ENCODE measurements around the gene TUBA3D. TPM values are rescaled to one million over a fixed set of nuclear protein-coding genes. Genes with fewer than 3 reads are reported as not detected.
"Not testable (repeated sequence)": the region's sequence is repeated elsewhere in the genome, so short reads cannot be mapped to it uniquely, and the experiment has no call there.

Gene TUBA3D
- total and polyA plus RNA-seq, 2 experiments from 2014 or later: 86.7 to 126 TPM

DNA sequence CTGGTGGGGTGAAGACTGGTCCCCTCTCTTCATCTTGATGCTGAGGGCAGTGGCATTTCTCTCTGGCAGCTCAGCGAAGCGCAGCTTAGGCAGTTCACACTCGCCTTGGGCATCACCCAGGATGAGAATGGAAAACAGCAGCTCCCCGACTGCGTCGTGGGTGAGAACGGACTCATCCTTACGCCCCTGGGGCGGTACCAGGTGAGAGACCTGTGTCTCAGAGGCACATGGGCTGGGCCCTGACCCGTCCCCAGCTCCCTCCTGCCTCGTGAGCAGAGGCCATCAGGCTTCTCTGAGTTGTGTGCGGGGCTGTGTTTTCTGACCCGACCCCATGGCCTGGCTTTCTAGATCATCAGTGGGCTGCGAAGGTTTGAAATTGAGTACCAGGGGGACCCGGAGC, 43.5 kb downstream of the TUBA3D start:
- 96% methylated on average over 15 of the region's 15 CpGs for WGBS (ENCODE audit: low lambda C conversion rate, missing lambda C conversion rate)
- Histone ChIP-seq H3K36me3 (replicated peaks; ENCODE audit: insufficient read depth, low read depth) (no peaks in the 10 kb centered on the region), H3K9me2 (replicated peaks; ENCODE audit: insufficient read depth) (no peaks in the 10 kb centered on the region), H3K4me2 (no peak overlapping the region), H4K20me1 (ENCODE audit: insufficient read depth, poor library complexity, severe bottlenecking) (no peaks in the 10 kb centered on the region), H3K9me3 (ENCODE audit: low read depth) (no peaks in the 10 kb centered on the region), H3K27ac (no peak overlapping the region), H2AFZ (no peak overlapping the region), H3K27me3 (no peaks in the 10 kb centered on the region), H3K4me3 (no peak overlapping the region), H3K79me2 (no peaks in the 10 kb centered on the region), H3K4me1 (ENCODE audit: insufficient read depth) (no peaks in the 10 kb centered on the region)
- no peak for DNase-seq (ENCODE audit: low spot score)
- TF ChIP-seq EZH2phosphoT487 (IDR thresholded peaks at IDR 0.05; ENCODE audit: low read depth, severe bottlenecking, unreplicated experiment): no peak
- TF ChIP-seq, protein P1, sequence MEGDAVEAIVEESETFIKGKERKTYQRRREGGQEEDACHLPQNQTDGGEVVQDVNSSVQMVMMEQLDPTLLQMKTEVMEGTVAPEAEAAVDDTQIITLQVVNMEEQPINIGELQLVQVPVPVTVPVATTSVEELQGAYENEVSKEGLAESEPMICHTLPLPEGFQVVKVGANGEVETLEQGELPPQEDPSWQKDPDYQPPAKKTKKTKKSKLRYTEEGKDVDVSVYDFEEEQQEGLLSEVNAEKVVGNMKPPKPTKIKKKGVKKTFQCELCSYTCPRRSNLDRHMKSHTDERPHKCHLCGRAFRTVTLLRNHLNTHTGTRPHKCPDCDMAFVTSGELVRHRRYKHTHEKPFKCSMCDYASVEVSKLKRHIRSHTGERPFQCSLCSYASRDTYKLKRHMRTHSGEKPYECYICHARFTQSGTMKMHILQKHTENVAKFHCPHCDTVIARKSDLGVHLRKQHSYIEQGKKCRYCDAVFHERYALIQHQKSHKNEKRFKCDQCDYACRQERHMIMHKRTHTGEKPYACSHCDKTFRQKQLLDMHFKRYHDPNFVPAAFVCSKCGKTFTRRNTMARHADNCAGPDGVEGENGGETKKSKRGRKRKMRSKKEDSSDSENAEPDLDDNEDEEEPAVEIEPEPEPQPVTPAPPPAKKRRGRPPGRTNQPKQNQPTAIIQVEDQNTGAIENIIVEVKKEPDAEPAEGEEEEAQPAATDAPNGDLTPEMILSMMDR (IDR thresholded peaks at IDR 0.05; ENCODE audit: poor library complexity): no peak
- no peak for TF ChIP-seq EZH2 (IDR thresholded peaks at IDR 0.05; ENCODE audit: borderline replicate concordance)

DNA sequence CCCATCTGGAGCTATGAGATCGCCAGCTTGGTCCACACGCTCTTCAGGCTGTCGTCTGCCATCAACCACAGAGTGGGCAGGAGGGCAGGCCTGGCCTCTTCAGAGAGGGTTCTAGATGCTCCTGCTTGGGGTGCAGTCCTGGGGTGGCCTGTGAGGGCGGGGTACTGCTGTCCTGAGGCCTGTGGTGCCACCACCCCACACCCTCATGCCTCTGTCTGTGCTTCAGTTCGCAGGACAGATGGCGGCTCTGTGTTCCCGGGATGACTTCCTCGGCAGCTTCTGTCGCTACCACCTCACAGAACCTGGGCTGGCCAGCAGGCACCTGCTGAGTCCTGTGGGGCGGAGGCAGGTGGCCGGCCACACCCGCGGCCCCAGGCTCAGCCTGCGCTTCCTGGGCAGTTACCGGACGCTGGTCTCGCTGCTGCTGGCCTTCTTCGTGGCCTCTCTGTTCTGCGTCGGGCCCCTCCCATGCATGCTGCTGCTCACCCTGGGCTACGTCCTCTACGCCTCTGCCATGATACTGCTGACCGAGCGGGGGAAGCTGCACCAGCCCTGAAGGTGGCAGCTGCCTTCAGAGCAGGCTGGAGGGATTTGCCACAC, 44.1 kb downstream of the TUBA3D start:
- 93% methylated on average over 23 of the region's 24 CpGs for WGBS (ENCODE audit: low lambda C conversion rate, missing lambda C conversion rate)

DNA sequence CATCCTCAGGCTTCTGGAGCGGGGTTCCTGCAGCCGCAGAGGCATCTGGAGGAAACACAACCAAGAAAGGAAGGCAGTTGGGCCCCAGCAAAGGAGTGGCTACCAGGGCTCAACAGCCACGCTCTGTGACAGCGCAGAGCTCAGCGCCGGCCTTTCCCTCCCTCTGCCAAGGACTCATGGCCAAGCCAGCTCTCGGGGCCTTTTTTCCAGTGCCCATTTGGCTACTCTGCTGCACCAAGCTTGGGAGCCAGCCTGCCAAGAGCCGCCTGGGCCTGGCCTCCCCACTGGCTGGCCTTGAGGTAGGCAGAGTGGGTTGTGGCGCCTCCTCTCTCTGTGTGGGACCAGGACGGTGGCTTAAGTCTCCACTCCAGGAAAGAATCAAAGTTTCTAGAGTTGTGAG, 44.6 kb downstream of the TUBA3D start:
- no peaks in the 10 kb centered on the region for H4K20me1 ChIP-seq (ENCODE audit: insufficient read depth, poor library complexity, severe bottlenecking)
- no peak overlapping the region for H3K27ac ChIP-seq
- H3K79me2 ChIP-seq: no peaks in the 10 kb centered on the region
- H3K4me3 ChIP-seq: no peak overlapping the region
- no peaks in the 10 kb centered on the region for H3K9me2 ChIP-seq (replicated peaks; ENCODE audit: insufficient read depth)
- TF ChIP-seq EZH2phosphoT487 (IDR thresholded peaks at IDR 0.05; ENCODE audit: low read depth, severe bottlenecking, unreplicated experiment): no peak
- TF ChIP-seq EZH2 (IDR thresholded peaks at IDR 0.05; ENCODE audit: borderline replicate concordance): no peak
- TF ChIP-seq, protein P1 (IDR thresholded peaks at IDR 0.05; ENCODE audit: poor library complexity): no peak
- over 99% methylated on average over 10 of the region's 10 CpGs for WGBS (ENCODE audit: low lambda C conversion rate, missing lambda C conversion rate)
- H3K9me3 ChIP-seq (ENCODE audit: low read depth): no peaks in the 10 kb centered on the region
- H3K27me3 ChIP-seq: no peaks in the 10 kb centered on the region
- no peak for DNase-seq (ENCODE audit: low spot score)
- H3K36me3 ChIP-seq (replicated peaks; ENCODE audit: insufficient read depth, low read depth): no peaks in the 10 kb centered on the region
- H2AFZ ChIP-seq: no peak overlapping the region
- no peaks in the 10 kb centered on the region for H3K4me1 ChIP-seq (ENCODE audit: insufficient read depth)
- no peak overlapping the region for H3K4me2 ChIP-seq

More for the DNA sequence above, 44.1 kb downstream of the TUBA3D start:
- H3K9me2 ChIP-seq (replicated peaks; ENCODE audit: insufficient read depth); H2AFZ ChIP-seq; H3K27me3 ChIP-seq; H4K20me1 ChIP-seq (ENCODE audit: insufficient read depth, poor library complexity, severe bottlenecking); H3K79me2 ChIP-seq; H3K9me3 ChIP-seq (ENCODE audit: low read depth); H3K36me3 ChIP-seq (replicated peaks; ENCODE audit: insufficient read depth, low read depth); H3K4me2 ChIP-seq; H3K4me1 ChIP-seq (ENCODE audit: insufficient read depth); DNase-seq (ENCODE audit: low spot score); H3K27ac ChIP-seq; H3K4me3 ChIP-seq: not testable (repeated sequence)

DNA sequence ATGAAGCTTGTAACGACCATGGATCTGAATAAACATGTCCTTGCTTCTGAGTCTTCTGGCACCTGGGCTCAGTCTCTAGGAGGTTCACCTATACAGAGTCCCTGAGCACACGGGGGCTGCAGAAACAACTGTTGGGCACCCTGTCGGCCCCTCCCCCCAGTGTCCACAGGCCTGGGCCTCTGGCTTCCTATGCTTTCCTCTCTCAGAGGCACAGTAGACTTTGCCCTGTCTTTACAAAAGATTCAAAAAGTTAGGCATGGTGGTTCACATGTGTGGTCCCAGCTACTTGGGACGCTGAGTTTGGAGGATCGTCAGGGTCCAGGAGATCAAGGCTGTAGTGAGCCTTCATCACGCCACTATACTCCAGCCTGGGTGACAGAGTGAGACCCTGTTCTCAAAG, 45.6 kb downstream of the TUBA3D start:
- not testable (repeated sequence) for H3K27ac ChIP-seq; H3K36me3 ChIP-seq (replicated peaks; ENCODE audit: insufficient read depth, low read depth); H2AFZ ChIP-seq; H4K20me1 ChIP-seq (ENCODE audit: insufficient read depth, poor library complexity, severe bottlenecking); H3K4me1 ChIP-seq (ENCODE audit: insufficient read depth); H3K4me2 ChIP-seq; H3K79me2 ChIP-seq; H3K9me3 ChIP-seq (ENCODE audit: low read depth); H3K4me3 ChIP-seq; H3K9me2 ChIP-seq (replicated peaks; ENCODE audit: insufficient read depth); H3K27me3 ChIP-seq; DNase-seq (ENCODE audit: low spot score)
- WGBS (ENCODE audit: low lambda C conversion rate, missing lambda C conversion rate): 88% methylated on average over 6 of the region's 6 CpGs
